DND-41 (cell line): Measurements from ENCODE around the gene STXBP6.

Source experiments
- CTCF ChIP-seq: IDR thresholded peaks from 2 replicates; pipeline ENCODE4 v1.5.1; 2012; ENCODE audit warnings: borderline replicate concordance, low read length, moderate library complexity, mild to moderate bottlenecking; ENCODE audit not compliant: poor library complexity, severe bottlenecking; ENCODE audit errors: extremely low read depth
- EZH2 ChIP-seq: IDR thresholded peaks from 3 replicates; pipeline ENCODE4 v1.6.1; 2012; ENCODE audit warnings: borderline replicate concordance, low read depth, mild to moderate bottlenecking, moderate library complexity, low read length, inconsistent platforms; ENCODE audit not compliant: severe bottlenecking

- TF ChIP-seq CTCF: no peak
- no peak for TF ChIP-seq EZH2
Observed at GRCh38 chr14:24795406-24795805, 254.5 kb downstream of the STXBP6 start.
